ENCODE results near the gene FAM219A.

DNA sequence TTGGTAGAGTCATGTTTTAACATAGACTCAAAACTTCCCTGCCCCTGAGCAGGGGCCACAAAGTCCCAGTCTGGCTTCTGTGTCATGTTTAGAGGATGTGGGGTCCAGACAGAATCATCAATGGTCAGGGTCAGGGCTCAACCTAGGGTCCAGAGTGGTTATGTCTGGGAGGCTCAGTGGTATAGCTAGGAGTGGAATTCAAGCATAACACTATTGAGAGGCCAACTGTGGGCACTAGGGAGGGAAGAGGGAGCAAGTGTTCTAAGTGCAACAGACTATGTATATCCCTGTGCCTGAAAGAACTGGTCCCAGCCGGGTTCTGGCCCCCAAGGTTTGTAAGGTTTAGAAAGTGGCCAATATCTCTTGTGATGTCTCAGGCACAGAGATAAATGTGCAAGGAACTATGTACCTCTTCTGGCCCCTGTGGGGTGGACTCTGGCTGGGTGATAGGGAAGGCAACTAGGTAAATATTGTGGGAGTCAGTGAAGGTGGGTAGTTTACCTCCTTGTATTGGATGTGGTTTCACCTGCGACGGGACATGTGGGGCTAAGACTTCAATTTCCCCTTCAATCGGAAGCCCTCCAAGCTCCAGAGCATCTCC, 95.7 kb downstream of the FAM219A start:
- TF ChIP-seq, protein P1, sequence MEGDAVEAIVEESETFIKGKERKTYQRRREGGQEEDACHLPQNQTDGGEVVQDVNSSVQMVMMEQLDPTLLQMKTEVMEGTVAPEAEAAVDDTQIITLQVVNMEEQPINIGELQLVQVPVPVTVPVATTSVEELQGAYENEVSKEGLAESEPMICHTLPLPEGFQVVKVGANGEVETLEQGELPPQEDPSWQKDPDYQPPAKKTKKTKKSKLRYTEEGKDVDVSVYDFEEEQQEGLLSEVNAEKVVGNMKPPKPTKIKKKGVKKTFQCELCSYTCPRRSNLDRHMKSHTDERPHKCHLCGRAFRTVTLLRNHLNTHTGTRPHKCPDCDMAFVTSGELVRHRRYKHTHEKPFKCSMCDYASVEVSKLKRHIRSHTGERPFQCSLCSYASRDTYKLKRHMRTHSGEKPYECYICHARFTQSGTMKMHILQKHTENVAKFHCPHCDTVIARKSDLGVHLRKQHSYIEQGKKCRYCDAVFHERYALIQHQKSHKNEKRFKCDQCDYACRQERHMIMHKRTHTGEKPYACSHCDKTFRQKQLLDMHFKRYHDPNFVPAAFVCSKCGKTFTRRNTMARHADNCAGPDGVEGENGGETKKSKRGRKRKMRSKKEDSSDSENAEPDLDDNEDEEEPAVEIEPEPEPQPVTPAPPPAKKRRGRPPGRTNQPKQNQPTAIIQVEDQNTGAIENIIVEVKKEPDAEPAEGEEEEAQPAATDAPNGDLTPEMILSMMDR (conservative IDR thresholded peaks at IDR 0.05 in 1 of 2, IDR thresholded peaks at IDR 0.05 in 1 of 2; ENCODE audit: low read depth in 1 of 2, low read length in 2 of 2), result no peak
- no peak for TF ChIP-seq EZH2 (IDR thresholded peaks at IDR 0.05; ENCODE audit: low read length, missing control alignments)

Data from fibroblast of lung (primary cell).